Measurements from ENCODE around the gene NELFB.

The NELFB gene

GRCh38 chr9:137270929-137271695 is 16.0 kb downstream of the NELFB start:
- DNase-seq = no peak

GRCh38 chr9:137271696-137272076 is 16.6 kb downstream of the NELFB start:
- no peak for DNase-seq

- no peak for DNase-seq
Measured at GRCh38 chr9:137272241-137273094, 17.3 kb downstream of the NELFB start.

GRCh38 chr9:137273095-137273490 is 18.0 kb downstream of the NELFB start:
- DNase-seq = no peak

GRCh38 chr9:137273611-137274320 is 18.6 kb downstream of the NELFB start:
- no peak for DNase-seq

- no peak for DNase-seq
Measured at GRCh38 chr9:137275203-137275587, 20.1 kb downstream of the NELFB start.

- DNase-seq = no peak
Measured at GRCh38 chr9:137275588-137276472, 20.7 kb downstream of the NELFB start.

- DNase-seq = peak; percentile 63
Measured at GRCh38 chr9:137276473-137277328, 21.6 kb downstream of the NELFB start.

GRCh38 chr9:137277329-137278041 is 22.4 kb downstream of the NELFB start, which contains the start of gene TOR4A:
TSS of gene TOR4A (plus strand) at chr9:137277726. CDS start at chr9:137278690, 964 bp downstream.
- peak; percentile 48 for DNase-seq

- DNase-seq = no peak
Measured at GRCh38 chr9:137278061-137278701, 23.1 kb downstream of the NELFB start.

- DNase-seq = no peak
Measured at GRCh38 chr9:137278721-137279711, 23.9 kb downstream of the NELFB start.

- no peak for DNase-seq
Measured at GRCh38 chr9:137279741-137280473, 24.8 kb downstream of the NELFB start.

GRCh38 chr9:137280474-137281344 is 25.6 kb downstream of the NELFB start:
- no peak for DNase-seq

GRCh38 chr9:137281345-137282116 is 26.4 kb downstream of the NELFB start:
- no peak for DNase-seq

- no peak for DNase-seq
Measured at GRCh38 chr9:137286975-137287383, 31.9 kb downstream of the NELFB start.

- no peak for DNase-seq
Measured at GRCh38 chr9:137293094-137293481, 38.0 kb downstream of the NELFB start.
